Ovary (tissue), 9 donors: Measurements from ENCODE around the gene TRIM51. TPM values are rescaled to one million over a fixed set of nuclear protein-coding genes. Genes with fewer than 3 reads are reported as not detected.
"Not testable (repeated sequence)": the region's sequence is repeated elsewhere in the genome, so short reads cannot be mapped to it uniquely, and the experiment has no call there.

Experiments used
- DNase-seq, 5 donors: peaks; one replicate each; pipeline ENCODE4 v3.0.0-alpha.2; 2019 to 2020
- H3K27ac ChIP-seq, 2 donors: fragments of 200-600 bp; one replicate each; pipeline versions ENCODE4 v1.5.1 to v1.8.0; 2019 to 2022
- H3K27me3 ChIP-seq: fragments of 200-600 bp; one replicate; pipeline ENCODE4 v1.8.0; 2022
- H3K36me3 ChIP-seq: fragments of 200-600 bp; sonication (generic); one replicate; pipeline ENCODE4 v1.5.1; 2019
- H3K4me1 ChIP-seq: one replicate; pipeline ENCODE4 v1.8.1; 2013; ENCODE audit warnings: mild to moderate bottlenecking, moderate library complexity; ENCODE audit not compliant: insufficient read depth
- H3K4me3 ChIP-seq: fragments of 200-600 bp; sonication (generic); one replicate; pipeline ENCODE4 v1.5.1; 2017
- H3K9me3 ChIP-seq, 2 donors: fragments of 200-600 bp in 1 of 2; sonication (generic) in 1 of 2; one replicate each; pipeline versions ENCODE4 v1.5.1 to v1.8.1; 2013 to 2019; ENCODE audit warnings: mild to moderate bottlenecking in 1 of 2, moderate library complexity in 1 of 2
- CTCF ChIP-seq, 3 donors: fragments of 450-650 bp in 2 of 3; fragments of 200-600 bp in 1 of 3; IDR thresholded peaks; one replicate each; pipeline versions ENCODE4 v1.5.1 to v1.8.0; 2016 to 2022; ENCODE audit warnings: antibody characterized with exemption in 3 of 3, mild to moderate bottlenecking in 1 of 3
- EP300 ChIP-seq: sonication (generic); formaldehyde crosslinking; IDR thresholded peaks from one replicate; pipeline ENCODE4 v1.6.1; 2017; ENCODE audit warnings: antibody characterized with exemption
- POLR2A ChIP-seq: fragments of 450-650 bp; IDR thresholded peaks from one replicate; pipeline ENCODE4 v1.6.1; 2017; ENCODE audit warnings: antibody characterized with exemption, mild to moderate bottlenecking, moderate library complexity
- WGBS, 3 donors: extraction: QIAGEN DNeasy Blood & Tissue Kit in 1 of 3; methylation state at CpG; one replicate each; pipeline versions ENCODE4 v1.1.5 to v1.1.7; 2013 to 2017; 5-methylcytosine and 5-hydroxymethylcytosine counted together
- intact Hi-C, 4 donors: fragments of 100-400 bp; cut with DNase I; formaldehyde crosslinking; loops; one replicate each; pipeline versions ENCODE4 v1.11.0 to v1.15.1; 2022 to 2023
- polyA plus RNA-seq, 2 donors: library from polyadenylated mRNA; stranded (reverse); fragments of 200-250 nt in 1 of 2; fragments of 350-450 nt in 1 of 2; fragmentation: Illumina TruSeq in 1 of 2; extraction: RNeasy Lipid Tissue Mini Kit (QIAGEN cat#74804) in 1 of 2; gene quantifications; one replicate each; pipeline ENCODE4 v1.2.3, GENCODE V29; 2013 to 2014
- total RNA-seq, 7 donors: library from RNA; depleted of rRNA in 2 of 7; stranded (reverse); fragments of >200 nt in 2 of 7; fragmentation: NEBNext Ultra II Directional in 3 of 7; extraction: Animal tissue kit (Norgen Biotek cat#: 25700) in 3 of 7; gene quantifications; one replicate each; pipeline versions ENCODE4 v1.1.0 to v1.2.4, GENCODE V29; 2016 to 2023
- donor health status: DM: no; HTN: no; CAD: no; lungs with moderate emphysema.
- donor health status: DM: no; HTN: no; CAD: no.
- donor health status: Bipolar disorder and iron deficiency.
- donor health status: DM: yes; HTN: yes; CAD: no.
- donor health status: DM: no; HTN: no; CAD: no.
- donor health status: DM: yes; HTN: yes; CAD: no.

The TRIM51 gene
- total and polyA plus RNA-seq, 9 donors, result not detected

DNA sequence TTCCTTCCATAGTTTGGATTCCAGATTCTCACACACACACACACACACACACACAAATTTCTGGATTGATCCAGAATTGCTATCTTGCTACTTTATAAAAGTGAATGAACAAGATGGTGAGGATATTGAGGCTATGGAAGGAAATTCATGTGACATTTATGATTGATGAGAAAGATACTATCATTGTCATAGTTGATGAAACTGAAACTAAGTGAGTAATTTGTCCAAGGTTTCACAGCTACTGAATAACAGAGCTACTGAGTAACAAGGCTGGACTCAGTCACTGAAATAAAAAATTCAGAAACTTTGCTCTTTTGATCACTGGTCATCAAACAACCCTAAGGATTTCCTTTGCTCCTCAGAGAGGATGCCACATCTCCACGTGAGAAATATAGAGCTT is 28.4 kb upstream of the TRIM51 start:
- no peaks in the 10 kb centered on the region for H3K36me3 ChIP-seq
- no peak for DNase-seq
- no peaks in the 10 kb centered on the region for H3K4me1 ChIP-seq
- intact Hi-C loops, result no loop called here
- 10 to 29% (median 14%) methylated on average over 1 of the region's 1 CpG for WGBS, 3 donors
- no peak overlapping the region for H3K4me3 ChIP-seq
- H3K27me3 ChIP-seq, result no peaks in the 10 kb centered on the region
- no peak for TF ChIP-seq EP300
- TF ChIP-seq POLR2A, result no peak
- no peak for TF ChIP-seq CTCF (IDR thresholded peaks at IDR 0.05)
- no peak overlapping the region for H3K27ac ChIP-seq
- no peaks in the 10 kb centered on the region for H3K9me3 ChIP-seq

DNA sequence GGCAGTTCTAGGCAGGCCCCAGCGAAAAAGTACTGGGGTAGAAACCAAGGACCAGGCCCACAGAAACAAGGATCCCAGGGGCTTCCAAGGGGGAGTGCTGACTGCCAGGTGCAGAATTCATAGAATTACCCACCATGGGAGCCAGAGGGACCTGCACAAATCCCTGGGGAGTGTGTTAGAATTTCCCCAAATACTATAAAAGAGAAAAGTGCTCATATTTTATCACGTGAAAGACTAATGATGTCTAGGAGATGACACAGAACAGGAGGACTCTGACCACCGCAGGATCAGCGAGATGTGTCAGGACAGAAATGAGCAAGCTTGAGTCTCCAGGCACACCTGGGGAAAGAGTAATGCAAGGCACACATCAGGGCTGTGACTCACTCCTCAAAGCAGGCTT is 15.7 kb upstream of the TRIM51 start:
- H3K27me3 ChIP-seq, H3K9me3 ChIP-seq, intact Hi-C loops, H3K4me1 ChIP-seq, H3K27ac ChIP-seq, DNase-seq, H3K36me3 ChIP-seq, H3K4me3 ChIP-seq: not testable (repeated sequence)
- 82 to 88% (median 83%) methylated on average over 4 of the region's 4 CpGs for WGBS, 3 donors

DNA sequence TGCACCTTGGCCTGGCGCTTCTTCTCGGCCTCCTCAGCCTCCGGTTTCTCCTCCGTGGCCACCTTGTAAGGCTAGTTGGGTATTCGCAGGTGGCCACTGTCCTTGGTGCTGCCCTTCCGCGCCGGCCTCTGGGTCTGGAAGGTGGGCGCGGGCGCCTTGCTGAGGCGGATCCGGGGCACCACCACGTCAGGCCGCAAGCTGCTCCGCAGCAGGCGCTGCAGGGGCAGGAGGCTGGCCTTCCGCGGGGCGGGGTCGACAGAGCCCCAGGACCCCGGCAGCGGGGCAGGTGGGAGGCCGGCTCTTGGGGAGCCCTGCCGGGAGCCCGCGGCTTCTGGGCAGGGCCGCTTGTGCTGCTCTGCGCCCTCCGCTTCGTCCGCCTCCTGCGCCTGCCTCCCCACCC is 10.4 kb upstream of the TRIM51 start:
- H3K4me3 ChIP-seq, intact Hi-C loops, H3K36me3 ChIP-seq: not testable (repeated sequence)

GRCh38 chr11:55873146-55873545 is 10.0 kb upstream of the TRIM51 start:
- H3K4me3 ChIP-seq, intact Hi-C loops, H3K4me1 ChIP-seq, H3K27me3 ChIP-seq, DNase-seq, H3K27ac ChIP-seq, H3K9me3 ChIP-seq, H3K36me3 ChIP-seq: not testable (repeated sequence)
- 19 to 62% (median 34%) methylated on average over 33 to 34 of the region's 34 CpGs for WGBS, 3 donors

More for the DNA sequence above, 10.4 kb upstream of the TRIM51 start:
- H3K27ac ChIP-seq, H3K27me3 ChIP-seq, DNase-seq, H3K4me1 ChIP-seq, H3K9me3 ChIP-seq: not testable (repeated sequence)
- WGBS, 3 donors, result 9 to 46% (median 22%) methylated on average over 30 to 33 of the region's 33 CpGs

DNA sequence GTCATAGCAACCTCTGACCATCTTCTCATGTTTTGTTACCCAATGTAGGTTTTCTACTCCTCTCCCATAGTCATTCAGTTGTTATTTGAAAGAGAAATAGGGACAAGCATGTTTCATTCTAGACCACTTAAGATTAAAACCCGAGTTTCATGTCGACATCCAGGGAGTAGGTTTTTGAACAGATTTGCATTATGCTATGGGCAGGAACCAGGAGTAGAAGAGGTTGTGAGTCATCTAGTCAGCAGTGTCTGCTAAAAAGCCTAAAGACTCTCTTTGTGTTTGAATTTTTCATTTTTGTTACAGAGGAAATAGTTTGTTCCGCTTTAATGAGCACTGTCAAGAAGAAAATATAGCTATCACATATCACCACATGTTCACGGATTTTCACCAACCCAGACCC is 1.9 kb downstream of the TRIM51 start:
- H3K27me3 ChIP-seq, H3K4me3 ChIP-seq, DNase-seq, H3K27ac ChIP-seq, intact Hi-C loops, H3K36me3 ChIP-seq, H3K9me3 ChIP-seq, H3K4me1 ChIP-seq: not testable (repeated sequence)
- WGBS, 3 donors, result 81 to 93% (median 85%) methylated on average over 4 of the region's 4 CpGs

- H3K27me3 ChIP-seq, intact Hi-C loops, H3K4me3 ChIP-seq, H3K9me3 ChIP-seq, H3K27ac ChIP-seq, DNase-seq, H3K4me1 ChIP-seq, H3K36me3 ChIP-seq: not testable (repeated sequence)
- 85 to 94% (median 91%) methylated on average over 9 of the region's 9 CpGs for WGBS, 3 donors
Observed at GRCh38 chr11:55885481-55885880, 2.4 kb downstream of the TRIM51 start.

GRCh38 chr11:55895216-55895615 is 12.1 kb downstream of the TRIM51 start:
- H3K4me3 ChIP-seq, result no peak overlapping the region
- H3K36me3 ChIP-seq, result no peaks in the 10 kb centered on the region
- no peak overlapping the region for H3K27ac ChIP-seq
- H3K9me3 ChIP-seq, result no peaks in the 10 kb centered on the region
- intact Hi-C loops, result no loop called here
- TF ChIP-seq POLR2A (no peak), CTCF (IDR thresholded peaks at IDR 0.05) (no peak)
- H3K27me3 ChIP-seq, result no peaks in the 10 kb centered on the region
- H3K4me1 ChIP-seq, result no peaks in the 10 kb centered on the region
- 48 to 63% (median 57%) methylated on average over 8 of the region's 8 CpGs for WGBS, 3 donors
- DNase-seq, result no peak
